ENCODE measurements around the gene HSPA1L. TPM values are rescaled to one million over a fixed set of nuclear protein-coding genes. Genes with fewer than 3 reads are reported as not detected.
"Not testable (repeated sequence)": the region's sequence is repeated elsewhere in the genome, so short reads cannot be mapped to it uniquely, and the experiment has no call there.

HSPA1L gene
- total and polyA plus RNA-seq, 2 experiments from 2014 or later = 3.1 to 4.5 TPM

- no peaks in the 10 kb centered on the region for H3K36me3 ChIP-seq
- DNase-seq (ENCODE audit: low read depth in 1 of 2, low spot score in 1 of 2) = no peak
- H3K27ac ChIP-seq = peak overlapping the region; percentile 28
- H3K4me1 ChIP-seq (ENCODE audit: low read depth) = peaks cover 7% of the 10 kb centered on the region
- TF ChIP-seq CTCF (IDR thresholded peaks at IDR 0.05; ENCODE audit: low read depth, low read length) = no peak
- H3K9me3 ChIP-seq (ENCODE audit: low read depth) = no peaks in the 10 kb centered on the region
- no peak overlapping the region for H3K4me3 ChIP-seq
- no peaks in the 10 kb centered on the region for H3K27me3 ChIP-seq
Observed at GRCh38 chr6:31797588-31797987, 17.5 kb downstream of the HSPA1L start.

- no peak for TF ChIP-seq CTCF (IDR thresholded peaks at IDR 0.05; ENCODE audit: low read depth, low read length)
- Histone ChIP-seq H3K4me1 (ENCODE audit: low read depth) (peaks cover 7% of the 10 kb centered on the region), H3K36me3 (peaks cover 3% of the 10 kb centered on the region), H3K9me3 (ENCODE audit: low read depth) (no peaks in the 10 kb centered on the region), H3K27me3 (no peaks in the 10 kb centered on the region), H3K27ac (peak overlapping the region; percentile 28), H3K4me3 (no peak overlapping the region)
- DNase-seq (ENCODE audit: low read depth in 1 of 2, low spot score in 1 of 2) = no peak
Observed at GRCh38 chr6:31796993-31797385, 18.1 kb downstream of the HSPA1L start.

GRCh38 chr6:31795616-31796298, 19.3 kb downstream of the HSPA1L start, which contains the start of gene VARS1:
Gene VARS1 (minus strand): TSS chr6:31795752. CDS start chr6:31795217, 535 bp downstream.
- peak; percentile 71 for TF ChIP-seq CTCF (IDR thresholded peaks at IDR 0.05; ENCODE audit: low read depth, low read length)
- DNase-seq (ENCODE audit: low read depth in 1 of 2, low spot score in 1 of 2) = peak; percentile 93 to 96

GRCh38 chr6:31794866-31795615, 20.0 kb downstream of the HSPA1L start:
- no peak for TF ChIP-seq CTCF (IDR thresholded peaks at IDR 0.05; ENCODE audit: low read depth, low read length)
- DNase-seq (ENCODE audit: low read depth in 1 of 2, low spot score in 1 of 2) = peak; percentile 5 to 29

More at GRCh38 chr6:31795616-31796298, 19.3 kb downstream of the HSPA1L start, which contains the start of gene VARS1:
- Histone ChIP-seq H3K9me3 (ENCODE audit: low read depth) (no peaks in the 10 kb centered on the region), H3K4me3 (peak within 1 kb of the TSS; percentile 76), H3K36me3 (peaks cover 6% of the 10 kb centered on the region), H3K27me3 (no peaks in the 10 kb centered on the region), H3K4me1 (ENCODE audit: low read depth) (peaks cover 7% of the 10 kb centered on the region), H3K27ac (peak within 1 kb of the TSS; percentile 100)

GRCh38 chr6:31794294-31794865, 20.7 kb downstream of the HSPA1L start:
- Histone ChIP-seq H3K4me1 (ENCODE audit: low read depth) (peaks cover 7% of the 10 kb centered on the region), H3K27me3 (no peaks in the 10 kb centered on the region), H3K27ac (peak overlapping the region; percentile 100), H3K36me3 (peaks cover 6% of the 10 kb centered on the region), H3K4me3 (peak overlapping the region; percentile 76), H3K9me3 (ENCODE audit: low read depth) (no peaks in the 10 kb centered on the region)
- TF ChIP-seq CTCF (IDR thresholded peaks at IDR 0.05; ENCODE audit: low read depth, low read length) = no peak
- DNase-seq (ENCODE audit: low read depth in 1 of 2, low spot score in 1 of 2) = peak in 1 of 2 donors; percentile 52

More at GRCh38 chr6:31794866-31795615, 20.0 kb downstream of the HSPA1L start:
- Histone ChIP-seq H3K9me3 (ENCODE audit: low read depth) (no peaks in the 10 kb centered on the region), H3K27ac (peak overlapping the region; percentile 100), H3K36me3 (peaks cover 6% of the 10 kb centered on the region), H3K4me3 (peak overlapping the region; percentile 76), H3K4me1 (ENCODE audit: low read depth) (peaks cover 7% of the 10 kb centered on the region), H3K27me3 (no peaks in the 10 kb centered on the region)

GRCh38 chr6:31793927-31794245, 21.2 kb downstream of the HSPA1L start:
- not testable (repeated sequence) for H3K27ac ChIP-seq; H3K27me3 ChIP-seq; H3K36me3 ChIP-seq; H3K9me3 ChIP-seq (ENCODE audit: low read depth); DNase-seq (ENCODE audit: low read depth in 1 of 2, low spot score in 1 of 2); H3K4me1 ChIP-seq (ENCODE audit: low read depth)
- H3K4me3 ChIP-seq = peak overlapping the region; percentile 76

All from cardiac muscle cell (in vitro differentiated cells and primary cell).